ENCODE measurements around the gene GTF3C4.

DNA sequence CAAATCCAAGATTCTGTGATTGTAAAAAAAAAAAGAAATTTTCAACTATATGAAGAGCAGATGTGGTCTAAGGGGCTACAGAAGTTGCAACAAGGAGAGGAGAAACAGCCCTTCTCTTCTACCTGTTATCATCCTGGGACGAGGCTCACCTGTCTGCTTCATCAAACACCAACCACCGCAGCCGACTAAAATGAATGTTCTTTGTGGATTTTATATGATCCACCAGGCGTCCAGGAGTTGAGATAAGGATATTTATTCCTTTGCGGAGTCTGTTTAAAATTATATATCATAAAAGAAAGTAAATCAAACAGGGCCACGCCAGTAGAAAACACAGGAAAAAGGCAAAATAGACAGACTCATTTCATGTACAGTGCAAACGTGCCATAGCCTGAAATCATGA lies 22.0 kb upstream of the GTF3C4 start:
- TF ChIP-seq, protein P1, sequence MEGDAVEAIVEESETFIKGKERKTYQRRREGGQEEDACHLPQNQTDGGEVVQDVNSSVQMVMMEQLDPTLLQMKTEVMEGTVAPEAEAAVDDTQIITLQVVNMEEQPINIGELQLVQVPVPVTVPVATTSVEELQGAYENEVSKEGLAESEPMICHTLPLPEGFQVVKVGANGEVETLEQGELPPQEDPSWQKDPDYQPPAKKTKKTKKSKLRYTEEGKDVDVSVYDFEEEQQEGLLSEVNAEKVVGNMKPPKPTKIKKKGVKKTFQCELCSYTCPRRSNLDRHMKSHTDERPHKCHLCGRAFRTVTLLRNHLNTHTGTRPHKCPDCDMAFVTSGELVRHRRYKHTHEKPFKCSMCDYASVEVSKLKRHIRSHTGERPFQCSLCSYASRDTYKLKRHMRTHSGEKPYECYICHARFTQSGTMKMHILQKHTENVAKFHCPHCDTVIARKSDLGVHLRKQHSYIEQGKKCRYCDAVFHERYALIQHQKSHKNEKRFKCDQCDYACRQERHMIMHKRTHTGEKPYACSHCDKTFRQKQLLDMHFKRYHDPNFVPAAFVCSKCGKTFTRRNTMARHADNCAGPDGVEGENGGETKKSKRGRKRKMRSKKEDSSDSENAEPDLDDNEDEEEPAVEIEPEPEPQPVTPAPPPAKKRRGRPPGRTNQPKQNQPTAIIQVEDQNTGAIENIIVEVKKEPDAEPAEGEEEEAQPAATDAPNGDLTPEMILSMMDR (IDR thresholded peaks at IDR 0.05) = no peak
- no peak for TF ChIP-seq POLR2A (IDR thresholded peaks at IDR 0.05)

Measured in adrenal gland (tissue), 5 donors.